Measurements from ENCODE around the gene BAK1.
"Not testable (repeated sequence)": the region's sequence is repeated elsewhere in the genome, so short reads cannot be mapped to it uniquely, and the experiment has no call there.

The BAK1 gene

GRCh38 chr6:33607784-33608161 is 27.7 kb upstream of the BAK1 start:
- no peak for DNase-seq (ENCODE audit: low spot score)

GRCh38 chr6:33607126-33607783 is 27.2 kb upstream of the BAK1 start:
- no peak for DNase-seq (ENCODE audit: low spot score)

- no peak for DNase-seq (ENCODE audit: low spot score)
Observed at GRCh38 chr6:33606642-33607041, 26.6 kb upstream of the BAK1 start.

GRCh38 chr6:33604941-33605854 is 25.1 kb upstream of the BAK1 start:
- no peak for DNase-seq (ENCODE audit: low spot score)

GRCh38 chr6:33602180-33602579 is 22.1 kb upstream of the BAK1 start:
- no peak for DNase-seq (ENCODE audit: low spot score)

GRCh38 chr6:33600761-33601160 is 20.7 kb upstream of the BAK1 start:
- no peak for DNase-seq (ENCODE audit: low spot score)

GRCh38 chr6:33599413-33599938 is 19.4 kb upstream of the BAK1 start:
- DNase-seq (ENCODE audit: low spot score) = no peak

- DNase-seq (ENCODE audit: low spot score) = no peak
Observed at GRCh38 chr6:33597551-33598322, 17.7 kb upstream of the BAK1 start.

GRCh38 chr6:33596894-33597293 is 16.8 kb upstream of the BAK1 start:
- DNase-seq (ENCODE audit: low spot score) = not testable (repeated sequence)

- no peak for DNase-seq (ENCODE audit: low spot score)
Observed at GRCh38 chr6:33595001-33595846, 15.1 kb upstream of the BAK1 start.

GRCh38 chr6:33593414-33593727 is 13.3 kb upstream of the BAK1 start:
- no peak for DNase-seq (ENCODE audit: low spot score)

GRCh38 chr6:33592595-33593413 is 12.7 kb upstream of the BAK1 start:
- no peak for DNase-seq (ENCODE audit: low spot score)

- DNase-seq (ENCODE audit: low spot score) = no peak
Observed at GRCh38 chr6:33592280-33592594, 12.2 kb upstream of the BAK1 start.

- no peak for DNase-seq (ENCODE audit: low spot score)
Observed at GRCh38 chr6:33591424-33592032, 11.5 kb upstream of the BAK1 start.

- DNase-seq (ENCODE audit: low spot score) = no peak
Observed at GRCh38 chr6:33590531-33591198, 10.6 kb upstream of the BAK1 start.

- peak; percentile 92 for DNase-seq (ENCODE audit: low spot score)
Observed at GRCh38 chr6:33589731-33590530, 9.9 kb upstream of the BAK1 start.

- DNase-seq (ENCODE audit: low spot score) = no peak
Observed at GRCh38 chr6:33589392-33589730, 9.3 kb upstream of the BAK1 start.

- no peak for DNase-seq (ENCODE audit: low spot score)
Observed at GRCh38 chr6:33588894-33589293, 8.8 kb upstream of the BAK1 start.

GRCh38 chr6:33587529-33587928 is 7.5 kb upstream of the BAK1 start:
- no peak for DNase-seq (ENCODE audit: low spot score)
